KOPT-K1 (cell line): Measurements from ENCODE around the gene TNFSF12.

Experiments used
- H3K27ac ChIP-seq: fragments of 200-600 bp; sonication (generic); 2 replicates; pipeline ENCODE4 v1.5.1; 2016; ENCODE audit warnings: antibody characterized with exemption, mild to moderate bottlenecking, low read depth, low read length; ENCODE audit not compliant: poor library complexity, severe bottlenecking
- H3K36me3 ChIP-seq: fragments of 200-600 bp; sonication (generic); 2 replicates; pipeline ENCODE4 v1.5.1; 2017; ENCODE audit warnings: antibody characterized with exemption, mild to moderate bottlenecking, low read length, moderate library complexity; ENCODE audit not compliant: insufficient read depth
- H3K9me3 ChIP-seq: fragments of 200-600 bp; sonication (generic); 2 replicates; pipeline ENCODE4 v1.5.1; 2017; ENCODE audit warnings: antibody characterized with exemption, low read length, mild to moderate bottlenecking; ENCODE audit not compliant: insufficient read depth, poor library complexity, severe bottlenecking

The TNFSF12 gene

GRCh38 chr17:7548585-7549400, at the start of gene TNFSF12:
TNFSF12 (plus strand) TSS chr17:7549058; CDS start chr17:7549154, 96 bp downstream.
- peak within 1 kb of the TSS; percentile 7 for H3K27ac ChIP-seq
- H3K9me3 ChIP-seq: no peaks in the 10 kb centered on the region
- H3K36me3 ChIP-seq: no peaks in the 10 kb centered on the region

GRCh38 chr17:7499161-7499560, 49.7 kb upstream of the TNFSF12 start:
- Histone ChIP-seq H3K9me3 (no peaks in the 10 kb centered on the region), H3K27ac (no peak overlapping the region), H3K36me3 (peaks cover 100% of the 10 kb centered on the region)

GRCh38 chr17:7501729-7502128, 47.1 kb upstream of the TNFSF12 start:
- Histone ChIP-seq H3K36me3 (peaks cover 100% of the 10 kb centered on the region), H3K9me3 (no peaks in the 10 kb centered on the region), H3K27ac (no peak overlapping the region)

- Histone ChIP-seq H3K9me3 (no peaks in the 10 kb centered on the region), H3K27ac (no peak overlapping the region)
Measured at GRCh38 chr17:7502171-7502847, 46.5 kb upstream of the TNFSF12 start.

GRCh38 chr17:7502987-7503386, 45.9 kb upstream of the TNFSF12 start:
- peaks cover 100% of the 10 kb centered on the region for H3K36me3 ChIP-seq
- H3K9me3 ChIP-seq: no peaks in the 10 kb centered on the region
- H3K27ac ChIP-seq: no peak overlapping the region

More at GRCh38 chr17:7502171-7502847, 46.5 kb upstream of the TNFSF12 start:
- H3K36me3 ChIP-seq: peaks cover 100% of the 10 kb centered on the region

GRCh38 chr17:7503521-7503920, 45.3 kb upstream of the TNFSF12 start:
- Histone ChIP-seq H3K27ac (no peak overlapping the region), H3K36me3 (peaks cover 100% of the 10 kb centered on the region), H3K9me3 (no peaks in the 10 kb centered on the region)

GRCh38 chr17:7508145-7508544, 40.7 kb upstream of the TNFSF12 start:
- Histone ChIP-seq H3K36me3 (peaks cover 100% of the 10 kb centered on the region), H3K27ac (no peak overlapping the region), H3K9me3 (no peaks in the 10 kb centered on the region)

GRCh38 chr17:7508846-7509245, 40.0 kb upstream of the TNFSF12 start:
- Histone ChIP-seq H3K27ac (no peak overlapping the region), H3K9me3 (no peaks in the 10 kb centered on the region), H3K36me3 (peaks cover 100% of the 10 kb centered on the region)

GRCh38 chr17:7509937-7510336, 38.9 kb upstream of the TNFSF12 start:
- no peaks in the 10 kb centered on the region for H3K9me3 ChIP-seq
- peaks cover 97% of the 10 kb centered on the region for H3K36me3 ChIP-seq
- H3K27ac ChIP-seq: no peak overlapping the region

- Histone ChIP-seq H3K27ac (no peak overlapping the region), H3K36me3 (peaks cover 95% of the 10 kb centered on the region), H3K9me3 (no peaks in the 10 kb centered on the region)
Measured at GRCh38 chr17:7511108-7511507, 37.8 kb upstream of the TNFSF12 start.

GRCh38 chr17:7512105-7512504, 36.8 kb upstream of the TNFSF12 start:
- no peak overlapping the region for H3K27ac ChIP-seq
- H3K9me3 ChIP-seq: no peaks in the 10 kb centered on the region
- peaks cover 89% of the 10 kb centered on the region for H3K36me3 ChIP-seq

GRCh38 chr17:7512824-7513540, 35.9 kb upstream of the TNFSF12 start:
- H3K27ac ChIP-seq: no peak overlapping the region
- H3K36me3 ChIP-seq: peaks cover 80% of the 10 kb centered on the region
- no peaks in the 10 kb centered on the region for H3K9me3 ChIP-seq

GRCh38 chr17:7513850-7514419, 34.9 kb upstream of the TNFSF12 start:
- no peaks in the 10 kb centered on the region for H3K9me3 ChIP-seq
- no peak overlapping the region for H3K27ac ChIP-seq
- H3K36me3 ChIP-seq: peaks cover 70% of the 10 kb centered on the region

- no peaks in the 10 kb centered on the region for H3K9me3 ChIP-seq
- H3K27ac ChIP-seq: no peak overlapping the region
- H3K36me3 ChIP-seq: peaks cover 49% of the 10 kb centered on the region
Measured at GRCh38 chr17:7515911-7516610, 32.8 kb upstream of the TNFSF12 start.
